ENCODE results near the gene RXRA.

DNA sequence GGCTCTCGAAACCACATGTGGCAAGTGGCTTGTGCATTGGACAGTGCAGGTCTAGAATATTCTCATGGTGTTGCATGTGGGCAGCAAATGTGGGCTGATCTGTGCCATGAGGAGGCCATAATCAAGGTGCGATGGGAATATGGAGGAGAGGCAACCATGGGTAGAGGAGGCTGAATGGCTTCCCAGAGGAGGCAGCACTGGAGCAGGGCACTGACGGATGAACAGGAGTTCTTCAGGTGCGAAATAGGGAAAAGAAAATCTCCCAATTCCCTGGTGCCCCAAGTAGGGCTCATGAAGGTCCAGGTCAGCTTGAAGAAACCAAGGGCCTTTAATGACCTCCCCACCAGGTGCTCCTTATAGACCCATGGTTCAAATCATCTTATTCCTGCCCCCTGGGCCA is 126.5 kb downstream of the RXRA start:
- TF ChIP-seq CTCF (IDR thresholded peaks at IDR 0.05 in 8 of 11, conservative IDR thresholded peaks at IDR 0.05 in 3 of 11) (no peak), POLR2A (IDR thresholded peaks at IDR 0.05) (no peak), POLR2AphosphoS5 (IDR thresholded peaks at IDR 0.05) (no peak)

All from spleen (tissue), 7 donors.